ENCODE results near the gene PTPRG. TPM values are rescaled to one million over a fixed set of nuclear protein-coding genes. Genes with fewer than 3 reads are reported as not detected.
A peak's percentile ranks its signal among the peaks of the same experiment; 100 is the strongest.

Gene PTPRG
- polyA plus RNA-seq, 3 donors, result 76.9 to 94.9 (median 92.1) TPM

DNA sequence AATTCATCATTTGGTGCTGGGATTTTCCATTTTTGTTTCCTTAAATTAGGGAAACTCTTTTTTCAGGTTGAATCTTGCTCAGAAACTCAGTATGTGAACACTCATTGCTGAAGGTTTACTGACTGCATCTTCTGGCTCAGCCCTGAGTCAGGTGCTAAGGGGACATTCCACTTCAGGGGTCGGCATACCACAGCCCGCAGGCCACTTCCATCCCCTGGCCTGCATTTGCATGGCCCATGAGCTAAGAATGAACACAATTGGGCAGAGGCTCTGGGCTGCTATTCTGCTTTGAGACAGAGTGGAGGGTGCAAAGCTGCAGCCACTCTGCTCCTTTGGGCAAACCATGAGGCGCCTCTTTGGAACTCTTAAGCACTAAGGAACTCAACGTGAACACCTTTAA is 647.0 kb downstream of the PTPRG start:
- DNase-seq (ENCODE audit: extremely low read depth in 1 of 11, low read depth in 9 of 11, low spot score in 4 of 11), result no peak

DNA sequence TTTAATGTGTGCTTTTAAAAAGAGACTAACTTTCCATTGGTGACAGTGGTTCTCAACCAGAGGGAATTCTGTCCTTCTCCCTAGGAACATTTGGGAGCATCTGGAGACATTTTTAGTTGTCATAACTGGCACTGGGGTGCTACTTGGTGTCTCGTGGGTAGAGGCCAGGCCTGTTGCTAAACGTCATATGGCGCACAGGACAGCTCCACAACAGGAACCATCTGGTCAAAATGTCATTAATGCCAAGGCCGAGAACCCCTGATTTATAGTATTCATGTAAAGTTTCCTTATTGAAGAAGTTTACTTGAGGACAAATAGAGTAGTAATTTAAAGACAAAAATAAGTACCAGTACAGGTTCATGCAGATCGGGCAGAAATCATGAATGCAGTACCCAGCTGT is 647.7 kb downstream of the PTPRG start:
- DNase-seq (ENCODE audit: extremely low read depth in 1 of 11, low read depth in 9 of 11, low spot score in 4 of 11), result no peak

DNA sequence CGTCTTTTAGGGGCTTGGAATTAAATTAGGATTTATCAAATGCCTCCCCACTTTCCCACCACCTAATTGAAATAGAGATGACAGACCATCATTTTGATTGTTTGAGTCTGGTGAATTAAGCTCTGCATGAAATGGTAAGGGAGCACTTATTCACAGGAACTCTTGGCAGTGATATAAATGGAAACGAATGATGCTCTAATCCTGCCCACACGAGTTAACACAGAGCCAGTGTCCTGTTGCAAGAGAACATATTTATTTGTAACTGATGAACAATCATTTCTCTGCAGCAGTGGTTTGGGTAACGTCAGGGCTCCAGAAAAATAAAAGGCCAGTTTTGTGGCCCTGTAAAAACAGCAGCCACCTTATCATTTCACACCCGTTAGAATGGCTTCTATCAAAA is 648.6 kb downstream of the PTPRG start:
- no peak for DNase-seq (ENCODE audit: extremely low read depth in 1 of 11, low read depth in 9 of 11, low spot score in 4 of 11)

DNA sequence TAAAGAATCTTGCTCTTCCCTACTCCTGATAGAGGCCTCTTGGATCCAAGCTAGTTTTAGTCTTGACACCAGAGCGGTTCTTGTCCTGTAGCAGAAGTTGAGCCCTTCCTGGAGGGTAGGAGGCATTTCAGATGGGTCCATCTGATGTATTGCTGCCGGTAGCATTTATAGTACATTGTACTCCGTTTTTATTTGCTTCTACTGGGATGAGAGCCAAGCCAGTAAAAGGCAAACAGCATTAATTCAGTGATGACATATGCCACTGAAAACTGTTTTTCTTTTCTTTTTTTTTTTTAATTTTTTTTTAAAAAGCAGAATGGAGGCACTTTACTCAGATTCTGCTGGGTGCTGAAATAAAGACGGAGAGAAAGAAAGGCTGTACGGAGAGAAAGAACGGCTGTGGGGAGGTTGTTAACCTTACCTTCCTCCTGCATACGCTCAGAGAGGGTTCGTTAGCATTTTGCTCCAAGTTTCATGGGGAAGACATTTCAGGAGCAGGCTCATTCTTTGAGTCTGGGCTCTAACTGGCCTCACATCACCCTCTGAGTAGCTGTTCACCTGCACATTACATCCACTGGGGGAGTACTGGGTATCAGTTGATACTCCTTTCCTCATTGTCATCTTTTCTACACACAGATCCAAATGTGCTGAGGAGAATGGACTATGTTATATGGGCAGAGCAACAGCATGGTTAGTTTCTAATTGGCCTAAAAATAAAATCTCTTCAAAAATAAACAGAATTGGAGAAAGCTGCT is 650.5 kb downstream of the PTPRG start:
- peak in 5 of 11 donors; percentile 24 to 60 (median 32) for DNase-seq (ENCODE audit: extremely low read depth in 1 of 11, low read depth in 9 of 11, low spot score in 4 of 11)

DNA sequence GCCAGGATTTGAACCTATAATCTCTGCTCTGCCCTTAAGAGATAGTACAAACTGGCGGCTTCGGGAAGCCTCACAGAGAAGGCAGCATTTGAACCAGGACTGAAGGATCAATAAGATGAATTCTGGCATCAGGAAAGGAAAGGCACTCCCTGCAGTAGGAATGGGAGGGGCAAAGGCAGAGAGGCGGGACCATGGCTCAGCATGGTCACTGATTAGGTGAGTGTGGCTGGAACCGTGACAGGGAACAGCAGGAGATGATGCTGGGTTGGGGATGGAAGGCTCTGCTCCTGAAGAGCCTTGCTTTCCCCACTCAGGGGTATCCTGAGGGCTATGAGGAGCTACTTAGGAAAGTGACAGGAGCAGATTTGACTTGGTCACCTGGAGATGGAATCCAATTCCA is 653.5 kb downstream of the PTPRG start:
- DNase-seq (ENCODE audit: extremely low read depth in 1 of 11, low read depth in 9 of 11, low spot score in 4 of 11), result no peak

DNA sequence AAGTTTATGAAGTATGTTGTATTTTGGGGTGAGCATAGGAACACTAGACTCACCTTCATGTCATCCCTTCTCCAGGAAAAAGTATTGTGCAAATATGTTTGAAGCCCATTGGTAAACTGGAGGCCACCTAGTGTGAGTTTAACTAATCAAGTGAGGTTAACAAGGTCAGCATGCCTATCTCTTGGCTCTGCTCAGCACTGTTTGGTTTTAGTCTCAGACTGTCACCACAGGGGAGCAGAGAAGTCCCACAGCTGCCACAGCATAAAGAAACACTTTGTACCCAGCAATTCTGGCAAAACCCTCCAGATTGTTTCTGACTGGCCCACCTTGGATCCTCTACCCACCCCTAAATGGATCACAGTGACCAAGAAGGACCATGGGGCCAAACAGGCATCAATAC is 659.2 kb downstream of the PTPRG start:
- DNase-seq (ENCODE audit: extremely low read depth in 1 of 11, low read depth in 9 of 11, low spot score in 4 of 11), result no peak

DNA sequence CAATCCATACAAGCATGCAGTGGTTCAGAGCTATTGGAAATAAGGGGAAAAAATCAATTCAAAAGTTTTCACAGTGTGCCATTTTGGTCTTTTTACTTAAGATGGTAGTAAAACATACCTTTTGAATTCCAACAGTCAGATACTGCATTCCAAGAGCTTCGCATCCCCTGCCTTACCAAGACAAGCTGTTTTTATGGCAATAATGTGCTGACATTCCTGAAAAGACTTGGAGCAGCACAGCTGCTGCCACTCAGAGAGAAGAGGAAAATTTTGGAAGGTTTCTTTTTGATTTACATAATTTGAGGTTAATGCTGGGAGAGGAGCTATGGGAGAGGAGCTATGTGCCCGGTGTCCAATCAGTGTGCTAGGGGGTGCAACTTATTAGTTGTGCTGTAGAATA is 663.7 kb downstream of the PTPRG start:
- no peak for DNase-seq (ENCODE audit: extremely low read depth in 1 of 11, low read depth in 9 of 11, low spot score in 4 of 11)

DNA sequence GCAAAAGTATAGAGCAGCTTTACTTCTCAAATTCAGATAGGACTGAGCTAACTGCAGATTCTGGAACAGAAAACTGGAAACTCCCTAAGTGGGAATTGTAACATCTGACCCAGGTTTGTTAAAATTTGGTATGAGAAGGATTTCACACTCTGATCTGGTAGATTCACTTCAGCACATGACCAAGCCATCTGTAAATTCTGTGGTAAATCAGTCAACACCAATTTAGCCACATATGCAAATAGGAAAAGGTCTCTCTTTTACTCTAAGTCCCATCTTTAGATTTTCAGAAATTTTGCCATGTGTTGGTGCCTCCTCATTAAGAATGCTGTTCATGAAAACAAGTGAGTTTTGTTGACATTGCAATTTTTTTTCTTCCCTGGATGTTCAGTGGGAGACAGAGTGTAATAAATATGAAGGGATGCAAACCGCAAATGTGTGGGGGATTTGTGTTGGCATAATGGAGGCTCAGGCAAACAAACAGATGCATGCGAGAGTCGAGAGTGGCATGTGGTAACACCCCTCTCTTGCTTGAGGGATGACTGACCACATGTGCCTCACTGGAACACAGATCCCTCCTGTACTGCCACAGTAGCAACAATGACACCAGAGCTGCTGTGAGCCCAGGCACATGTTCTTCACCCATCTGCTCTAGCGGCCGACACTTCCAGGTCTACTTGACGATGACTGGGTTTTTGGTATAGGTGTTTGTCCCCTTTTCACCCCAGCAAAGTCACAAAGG is 665.4 kb downstream of the PTPRG start:
- DNase-seq (ENCODE audit: extremely low read depth in 1 of 11, low read depth in 9 of 11, low spot score in 4 of 11), result no peak

DNA sequence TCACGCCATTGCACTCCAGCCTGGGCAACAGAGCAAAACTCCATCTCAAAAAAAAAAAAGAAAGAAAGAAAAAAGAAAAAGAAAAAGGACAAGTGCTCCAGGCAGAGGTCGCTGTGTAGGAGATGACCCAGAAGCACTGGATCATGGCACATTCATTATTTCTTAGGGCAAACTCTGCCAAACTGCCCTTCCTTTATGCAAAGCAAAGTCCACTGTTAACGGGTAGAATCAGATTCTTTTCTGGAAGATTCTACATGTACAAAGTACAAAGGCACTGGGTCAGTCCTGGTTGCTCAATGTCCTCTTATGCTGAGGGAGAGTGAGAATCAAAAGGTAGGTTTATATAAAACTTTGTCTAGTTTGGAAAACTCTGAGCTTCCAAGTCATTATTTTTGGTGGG is 667.1 kb downstream of the PTPRG start:
- DNase-seq (ENCODE audit: extremely low read depth in 1 of 11, low read depth in 9 of 11, low spot score in 4 of 11), result no peak

DNA sequence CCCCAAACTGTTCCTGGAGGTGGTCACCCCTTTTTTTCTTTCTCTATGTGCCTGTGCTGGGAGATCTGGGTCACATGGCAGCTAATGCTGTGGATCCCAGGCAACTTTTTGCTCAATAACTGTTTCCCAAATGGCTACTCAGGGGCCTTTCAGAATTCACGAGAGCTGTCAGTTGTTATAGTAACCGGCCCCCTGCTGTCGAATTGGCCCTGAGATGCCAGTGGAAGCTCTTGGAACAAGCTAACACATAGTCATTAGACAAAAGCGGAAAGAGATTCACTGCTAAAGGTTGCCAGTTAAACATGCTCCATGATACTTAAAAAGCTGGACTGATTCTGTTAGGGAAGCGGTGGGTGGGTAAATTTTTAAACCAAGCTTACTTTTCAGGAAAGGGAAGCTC is 667.8 kb downstream of the PTPRG start:
- DNase-seq (ENCODE audit: extremely low read depth in 1 of 11, low read depth in 9 of 11, low spot score in 4 of 11), result no peak

DNA sequence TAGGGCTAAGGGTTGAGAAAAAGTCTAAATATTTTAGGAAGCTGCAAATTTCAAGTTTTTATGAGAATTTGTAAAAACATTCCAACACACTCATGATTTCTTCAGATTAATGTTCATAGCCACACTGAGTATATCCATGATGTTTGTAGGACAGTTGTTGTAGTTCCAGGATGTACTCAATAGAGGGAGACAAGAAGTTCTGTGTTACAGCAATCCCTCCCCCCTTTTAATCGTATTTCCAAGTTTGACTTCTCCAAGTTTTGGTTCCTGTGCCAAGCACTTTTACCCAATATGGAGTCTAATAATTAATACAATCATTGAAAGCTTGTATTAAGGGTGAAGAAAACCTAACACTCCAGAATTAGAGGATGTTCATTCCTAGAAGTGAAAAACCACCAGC is 668.5 kb downstream of the PTPRG start:
- DNase-seq (ENCODE audit: extremely low read depth in 1 of 11, low read depth in 9 of 11, low spot score in 4 of 11), result no peak

DNA sequence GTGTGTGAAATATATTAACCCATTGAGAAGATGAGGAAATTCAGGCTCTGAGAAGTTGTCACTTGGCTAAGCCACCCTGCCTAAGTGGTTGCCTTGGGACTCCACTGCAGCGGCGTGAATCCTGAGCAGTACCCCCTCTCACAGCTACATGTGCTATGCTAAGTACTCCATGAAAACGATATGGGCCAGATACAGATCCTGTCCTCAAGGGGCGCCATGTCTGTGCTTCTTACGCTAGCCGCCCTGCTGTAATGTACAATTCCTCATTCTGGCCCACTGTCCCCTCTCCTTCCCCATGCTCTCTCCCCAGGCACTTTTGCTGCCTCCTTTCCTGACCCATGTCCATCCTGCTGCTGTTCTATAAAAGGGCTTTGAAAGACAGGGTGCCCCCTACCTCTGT is 671.7 kb downstream of the PTPRG start:
- no peak for DNase-seq (ENCODE audit: extremely low read depth in 1 of 11, low read depth in 9 of 11, low spot score in 4 of 11)

DNA sequence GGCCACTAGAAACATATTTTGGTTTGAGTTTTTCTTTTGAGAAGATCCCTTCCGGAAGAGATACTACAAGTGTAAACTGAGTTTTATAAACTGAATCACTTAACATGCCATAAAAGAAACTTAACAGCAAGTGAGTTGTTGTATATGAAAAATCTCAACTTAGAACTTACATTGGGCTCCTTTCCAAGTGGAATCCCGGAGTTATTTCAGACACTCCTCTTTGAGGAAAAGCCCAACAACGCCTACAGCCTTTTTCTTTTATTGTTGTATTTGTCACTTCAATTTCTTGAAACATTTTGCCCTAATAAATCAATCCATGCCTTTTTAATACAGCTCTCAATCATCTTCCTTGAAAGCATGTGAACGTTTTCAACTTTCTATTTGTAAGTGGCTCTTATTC is 674.6 kb downstream of the PTPRG start:
- DNase-seq (ENCODE audit: extremely low read depth in 1 of 11, low read depth in 9 of 11, low spot score in 4 of 11), result no peak

DNA sequence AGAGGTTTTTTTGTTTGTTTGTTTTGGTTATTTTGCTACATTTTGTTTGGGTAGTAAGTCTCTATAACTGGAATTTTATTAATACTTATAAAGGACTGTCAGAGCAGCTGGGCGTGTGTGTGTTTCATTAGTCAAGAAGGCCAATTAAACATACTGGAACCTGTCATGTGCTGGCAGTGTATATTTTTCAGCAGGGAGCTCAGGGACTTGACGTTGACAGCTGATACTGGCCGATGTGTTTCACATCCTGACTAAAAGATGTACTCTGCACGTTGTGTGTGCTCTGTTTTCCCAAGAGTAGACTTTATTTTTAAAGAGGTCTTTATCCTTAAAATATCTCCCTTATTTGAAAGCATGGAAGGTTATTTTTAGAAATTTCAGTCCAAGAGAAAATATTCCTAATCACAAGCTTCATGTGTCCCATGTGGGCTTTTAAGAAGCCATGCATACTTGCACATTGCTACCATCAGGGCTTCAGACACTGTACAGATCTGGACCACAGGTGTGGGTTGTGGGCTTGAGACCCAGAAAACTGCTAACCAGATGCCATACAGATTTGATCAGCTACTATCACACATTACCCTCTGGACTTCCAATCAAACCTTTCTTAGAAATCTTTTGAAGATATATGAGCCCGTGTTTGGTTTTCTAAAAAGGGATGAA is 676.0 kb downstream of the PTPRG start:
- no peak for DNase-seq (ENCODE audit: extremely low read depth in 1 of 11, low read depth in 9 of 11, low spot score in 4 of 11)

DNA sequence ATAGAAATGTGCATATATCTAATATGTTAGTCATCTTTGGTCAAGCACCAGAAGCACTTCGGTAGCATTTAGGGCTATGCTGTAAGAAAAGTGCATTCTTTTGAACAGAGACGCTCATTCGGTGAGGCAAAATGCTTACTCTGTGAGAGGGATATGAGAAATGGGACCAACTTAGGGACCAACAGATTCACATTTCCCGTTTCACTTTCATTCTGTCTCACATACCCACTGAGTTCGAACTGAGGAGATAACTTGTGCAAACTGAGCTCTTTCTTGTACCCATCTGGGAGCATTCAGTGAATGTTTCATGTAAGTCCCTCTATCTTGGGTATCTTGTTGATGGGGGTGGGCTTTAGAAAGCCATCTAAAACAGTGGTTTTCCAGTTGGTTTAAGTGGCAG is 676.6 kb downstream of the PTPRG start:
- no peak for DNase-seq (ENCODE audit: extremely low read depth in 1 of 11, low read depth in 9 of 11, low spot score in 4 of 11)

DNA sequence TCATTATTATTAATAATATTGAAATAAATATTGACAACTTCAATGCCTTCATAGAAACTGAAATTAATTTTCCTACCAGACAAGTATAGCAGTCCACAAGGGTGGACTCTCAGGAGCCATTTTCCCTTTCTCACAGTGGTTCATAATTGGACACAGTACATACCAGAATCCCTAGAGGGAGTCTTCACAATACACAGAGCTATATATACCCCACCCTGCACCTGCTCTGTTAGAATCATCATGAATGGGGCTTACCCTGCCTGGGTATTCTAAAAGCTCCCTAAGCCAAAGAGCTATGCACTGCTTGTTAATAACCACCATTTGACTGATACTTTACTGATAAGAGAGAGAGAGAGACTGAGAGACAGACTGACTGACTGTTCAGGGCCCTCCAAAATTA is 677.1 kb downstream of the PTPRG start:
- DNase-seq (ENCODE audit: extremely low read depth in 1 of 11, low read depth in 9 of 11, low spot score in 4 of 11), result no peak

DNA sequence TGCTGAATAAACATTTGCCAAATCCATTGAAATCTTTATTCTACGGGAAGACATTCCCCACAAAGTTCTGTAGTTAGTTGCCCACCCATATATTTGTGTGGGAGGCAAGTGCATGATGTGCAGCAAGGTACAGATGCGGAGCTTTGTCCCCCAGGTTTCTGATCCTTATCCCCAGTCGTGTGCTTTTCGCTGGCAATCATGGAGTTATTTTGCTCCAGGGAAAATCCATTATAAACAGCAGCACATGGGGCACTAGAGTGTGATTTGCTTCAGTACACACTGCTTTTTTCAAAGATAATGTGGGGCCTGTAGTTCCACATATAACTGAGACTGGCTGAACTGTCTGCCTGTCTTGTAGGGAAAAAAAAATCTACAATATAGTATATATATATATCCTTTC is 679.9 kb downstream of the PTPRG start:
- no peak for DNase-seq (ENCODE audit: extremely low read depth in 1 of 11, low read depth in 9 of 11, low spot score in 4 of 11)

DNA sequence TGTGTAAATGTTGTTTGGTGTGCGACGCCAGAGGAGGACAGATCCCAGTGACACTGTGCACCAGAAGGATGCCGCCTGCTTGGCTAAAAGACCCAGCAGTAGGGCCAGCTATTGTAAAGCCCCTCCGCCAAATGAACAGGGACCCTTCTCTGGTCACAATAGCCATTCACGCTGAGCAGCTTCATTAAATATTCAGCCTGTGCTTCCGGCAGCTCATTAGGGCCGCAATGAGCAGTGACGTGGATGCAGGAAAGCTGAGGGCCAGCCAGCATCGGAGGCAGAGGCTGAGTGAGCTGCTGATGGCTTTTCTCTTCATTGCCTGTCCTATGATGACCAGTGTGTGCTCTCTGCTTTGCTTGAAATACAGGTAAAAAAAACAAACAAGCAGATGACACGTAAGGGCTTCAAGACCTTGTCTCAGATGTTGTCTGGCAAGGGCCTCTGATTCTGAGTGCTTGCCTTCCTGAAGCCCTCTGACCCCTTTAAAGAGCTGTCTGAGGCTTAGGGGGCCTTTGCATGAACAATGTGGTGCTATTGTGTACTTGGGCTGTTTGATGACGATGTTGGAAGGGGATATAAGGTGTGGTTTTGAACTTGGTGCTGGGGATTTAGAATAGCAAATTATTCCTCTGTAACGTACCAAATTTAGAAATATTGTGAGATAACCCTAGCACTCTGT is 681.6 kb downstream of the PTPRG start:
- DNase-seq (ENCODE audit: extremely low read depth in 1 of 11, low read depth in 9 of 11, low spot score in 4 of 11), result no peak

DNA sequence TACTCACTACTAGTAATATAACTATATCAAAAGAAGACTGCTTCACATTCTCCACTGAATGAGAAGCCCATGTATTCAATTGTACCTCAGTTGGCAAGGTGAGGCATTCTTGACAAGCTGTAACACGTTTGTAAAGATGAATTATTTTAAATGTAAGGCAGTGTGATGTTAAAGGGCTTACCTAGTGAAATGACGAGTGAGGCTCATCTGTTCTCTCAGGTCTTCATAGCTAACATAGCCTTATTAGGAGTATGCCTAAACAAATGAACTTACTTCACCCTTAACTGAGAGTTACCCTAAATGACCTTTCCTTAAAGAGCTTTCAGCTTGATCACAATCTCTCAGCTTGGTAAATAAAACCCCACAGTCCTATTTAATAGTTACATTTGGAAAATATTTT is 684.7 kb downstream of the PTPRG start:
- no peak for DNase-seq (ENCODE audit: extremely low read depth in 1 of 11, low read depth in 9 of 11, low spot score in 4 of 11)

DNA sequence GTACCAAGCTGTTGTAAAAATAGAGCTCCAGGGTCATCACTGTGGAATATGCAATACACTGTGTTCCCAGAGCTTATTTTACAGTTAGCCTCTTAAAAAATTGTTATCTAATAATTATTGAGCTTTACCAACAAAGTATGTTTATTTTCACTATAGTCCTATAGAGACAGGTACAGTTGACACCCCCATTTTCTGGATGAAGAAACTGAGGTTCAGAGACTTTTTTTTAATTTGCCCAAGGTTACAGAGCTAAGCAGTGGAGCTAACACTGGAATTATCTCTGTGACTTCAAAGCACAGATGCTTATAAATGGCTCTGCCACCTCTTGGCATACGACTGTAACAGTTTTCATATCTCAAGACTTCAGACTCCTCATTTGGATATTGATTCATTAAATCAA is 685.6 kb downstream of the PTPRG start:
- DNase-seq (ENCODE audit: extremely low read depth in 1 of 11, low read depth in 9 of 11, low spot score in 4 of 11), result no peak

Measured in renal cortex interstitium (tissue), 11 donors.